GM21381 (cell line): ENCODE measurements around the gene PUM1.

Experiments
- ATAC-seq: cut with Tn5 transposase; IDR thresholded peaks from one replicate; pipeline ENCODE4 v1.9.1; 2021; ENCODE audit warnings: mild to moderate bottlenecking, moderate library complexity; ENCODE audit not compliant: unreplicated experiment

PUM1 gene

GRCh38 chr1:30908696-30909364, 156.7 kb downstream of the PUM1 start, which contains the start of gene SDC3:
TSS of gene SDC3 (minus strand) at chr1:30908758. CDS start at chr1:30908586, 172 bp downstream.
- no peak for ATAC-seq

- no peak for ATAC-seq
These were observed 157.2 kb downstream of the PUM1 start for GRCh38 chr1:30908316-30908695.

GRCh38 chr1:30907481-30908315, 157.8 kb downstream of the PUM1 start:
- ATAC-seq = no peak

DNA sequence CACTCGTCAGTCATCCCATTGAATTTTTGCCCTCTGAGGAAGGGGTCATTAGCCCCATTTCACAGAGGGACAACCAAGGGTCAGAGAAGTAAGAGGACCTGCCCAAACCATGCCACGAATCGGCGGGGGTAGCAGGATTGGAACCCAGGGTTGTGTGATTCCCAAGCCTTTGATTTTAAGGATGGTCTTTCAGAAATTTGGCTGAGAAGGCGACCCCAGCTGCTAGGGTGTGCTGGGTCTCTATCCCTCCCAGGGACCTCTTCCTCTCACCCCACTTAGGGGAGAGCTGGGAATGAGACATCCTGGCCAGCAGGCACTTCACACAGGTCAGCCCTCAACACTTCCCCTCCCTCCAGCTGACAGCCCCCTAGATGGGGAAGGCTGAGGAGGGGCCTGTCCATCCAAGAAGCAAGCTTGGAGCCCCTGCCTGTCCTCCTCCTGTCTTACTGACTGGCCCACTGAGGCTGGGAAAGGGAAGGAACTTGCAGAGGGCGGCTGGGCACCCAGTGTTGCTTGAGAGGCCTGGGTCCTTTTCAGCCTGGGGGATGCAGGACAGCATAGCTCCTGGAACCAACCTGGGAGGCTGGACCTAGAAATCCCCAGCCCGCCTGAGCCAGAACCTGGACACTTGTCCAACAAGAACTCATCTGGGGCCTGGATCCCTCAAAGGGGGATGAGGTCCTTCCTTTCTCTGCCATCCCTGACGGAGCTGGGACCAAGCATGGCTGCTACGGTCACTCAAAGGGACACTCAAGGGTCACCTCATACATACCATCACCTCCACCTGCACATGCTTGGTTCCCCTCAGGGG, 158.7 kb downstream of the PUM1 start:
- no peak for ATAC-seq

DNA sequence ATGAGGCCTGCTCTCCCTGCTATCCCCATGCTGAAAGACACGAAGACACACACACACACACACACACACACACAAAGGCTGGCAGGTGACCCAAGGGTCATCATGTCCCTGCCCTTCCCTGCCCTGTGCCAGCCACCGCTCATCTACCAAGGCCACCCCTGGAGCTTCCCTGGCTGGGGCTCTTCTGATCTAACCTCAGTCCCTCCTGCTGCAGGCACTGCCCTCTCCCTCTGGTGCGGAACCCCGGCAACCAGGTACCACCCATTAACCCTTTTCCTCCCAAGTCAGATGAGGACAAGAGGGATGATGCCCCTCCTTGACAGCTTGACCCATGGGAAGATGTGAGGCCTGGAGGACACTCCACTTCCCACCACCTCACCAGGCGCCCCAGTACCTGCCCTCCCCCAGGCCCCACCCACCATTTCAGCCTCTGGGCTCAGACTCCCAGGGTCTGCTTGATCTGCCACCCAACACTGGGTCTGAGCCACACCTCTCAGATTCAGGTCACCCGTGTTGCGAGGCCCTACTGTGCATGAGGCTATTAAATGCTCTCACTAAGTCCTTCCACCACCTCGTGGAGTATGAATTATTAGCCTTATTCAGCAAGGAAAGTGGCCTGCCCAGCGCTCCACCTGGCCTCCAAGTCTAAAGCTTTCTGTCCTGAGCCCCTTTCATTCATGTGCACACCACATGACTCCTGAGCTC, 159.4 kb downstream of the PUM1 start:
- no peak for ATAC-seq

GRCh38 chr1:30905403-30905802, 160.1 kb downstream of the PUM1 start:
- ATAC-seq = no peak

- ATAC-seq = no peak
These were observed 160.6 kb downstream of the PUM1 start for GRCh38 chr1:30904962-30905335.

DNA sequence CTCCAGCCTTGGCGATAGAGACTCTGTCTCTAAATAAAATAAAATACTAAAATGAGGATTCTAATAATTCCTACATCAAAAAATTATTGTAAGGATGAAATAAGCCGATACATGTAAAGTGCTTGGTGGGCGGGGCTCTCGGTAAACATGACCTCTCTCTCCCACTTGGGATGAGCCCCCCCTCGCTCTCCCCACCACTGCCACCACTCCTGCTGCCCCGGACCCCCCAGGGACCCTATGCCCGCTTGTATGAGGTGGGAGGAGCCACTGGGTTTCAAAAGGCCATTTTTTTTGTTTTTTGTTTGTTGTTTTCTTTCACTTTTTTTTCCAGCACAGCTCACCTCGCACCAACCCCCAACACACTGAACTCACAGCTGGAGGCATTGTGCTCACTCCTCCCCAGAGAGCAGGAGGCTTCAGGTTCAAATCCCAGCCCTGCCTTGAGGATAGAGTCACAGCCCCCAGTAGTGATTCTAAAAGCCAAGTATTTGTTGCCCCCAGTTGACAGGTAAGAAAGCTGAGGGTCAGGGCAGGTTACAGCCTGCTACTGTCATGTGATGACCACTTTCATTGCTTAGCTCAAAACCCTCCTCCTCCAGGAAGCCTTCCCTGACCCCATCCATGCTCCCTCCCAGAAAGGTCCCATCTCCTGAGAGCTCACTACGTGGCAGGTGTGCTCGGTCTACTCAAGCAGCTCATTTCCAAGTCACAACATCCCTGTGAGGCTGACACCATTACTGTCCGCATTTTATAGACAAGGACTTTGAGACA, 161.1 kb downstream of the PUM1 start:
- no peak for ATAC-seq

- no peak for ATAC-seq
These were observed 162.0 kb downstream of the PUM1 start for GRCh38 chr1:30903343-30904034.

DNA sequence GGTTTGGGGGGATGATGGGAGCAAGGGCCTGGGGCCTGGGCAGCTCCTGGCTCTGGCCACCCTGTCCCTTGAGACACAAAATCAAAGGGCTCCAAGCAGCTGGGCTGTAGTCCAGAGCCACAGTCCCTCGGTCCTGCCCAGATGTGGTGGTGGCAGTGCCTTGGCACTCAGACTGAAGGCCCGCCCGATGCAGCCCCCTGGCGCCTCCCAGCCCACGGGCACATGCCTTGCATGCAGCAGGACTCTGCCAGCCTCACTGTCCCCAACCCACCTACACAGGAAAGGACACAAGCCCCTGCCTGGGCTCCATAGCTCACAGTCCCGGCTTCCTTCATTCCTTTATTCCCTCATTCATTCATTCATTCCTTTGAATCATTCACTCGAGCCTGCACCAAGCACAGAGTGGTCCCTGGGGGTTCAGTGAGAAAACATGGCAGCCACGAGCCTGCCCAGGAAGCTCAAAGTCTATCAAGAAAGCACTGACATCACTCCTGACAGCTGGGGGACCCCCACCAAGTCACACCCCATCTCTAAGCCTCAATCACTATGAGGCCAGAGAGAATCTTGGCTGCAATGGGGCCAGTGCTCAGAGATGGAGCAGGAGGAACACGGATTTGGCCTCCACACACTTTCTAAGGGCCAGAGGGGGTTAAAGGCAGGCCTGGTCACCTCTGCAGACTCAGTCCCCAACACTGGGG, 162.8 kb downstream of the PUM1 start:
- ATAC-seq = no peak

DNA sequence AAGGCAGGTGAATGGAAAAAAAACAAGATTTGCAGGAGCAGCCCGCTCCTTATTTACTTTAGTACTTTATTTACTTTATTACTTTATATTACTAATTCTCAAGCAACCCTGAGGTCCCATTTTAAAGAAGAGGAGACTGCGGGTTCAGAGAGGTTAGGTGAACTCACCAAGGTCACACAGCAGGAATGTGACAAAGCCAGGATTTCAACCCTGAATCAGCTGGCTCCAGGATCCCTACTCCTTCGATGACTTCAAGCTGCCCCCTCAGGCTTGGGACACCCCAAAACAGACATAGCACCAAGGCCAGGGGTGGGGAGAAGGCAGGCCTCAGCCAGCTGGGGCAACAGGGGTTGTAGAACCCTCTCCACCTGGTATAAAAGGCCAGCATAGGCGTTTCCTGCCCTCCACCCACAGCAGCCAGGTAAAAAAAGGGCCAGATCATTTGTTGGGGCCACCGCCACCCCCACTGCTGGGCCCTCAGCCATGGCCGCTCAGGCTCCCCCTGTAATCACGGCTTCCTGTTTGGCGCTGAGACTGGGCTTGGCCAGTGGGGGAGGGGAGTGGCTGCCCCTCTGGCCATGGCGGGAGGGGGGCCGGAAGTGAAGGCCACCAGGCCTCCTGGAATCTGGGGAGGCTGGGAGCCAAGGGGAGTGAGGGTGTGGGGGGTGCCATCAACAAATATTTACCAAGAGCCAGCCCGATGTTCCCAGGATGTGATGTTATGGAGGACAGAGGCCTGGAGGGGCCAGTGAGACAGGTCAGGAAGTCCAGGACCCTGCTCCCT, 163.5 kb downstream of the PUM1 start:
- ATAC-seq = no peak

DNA sequence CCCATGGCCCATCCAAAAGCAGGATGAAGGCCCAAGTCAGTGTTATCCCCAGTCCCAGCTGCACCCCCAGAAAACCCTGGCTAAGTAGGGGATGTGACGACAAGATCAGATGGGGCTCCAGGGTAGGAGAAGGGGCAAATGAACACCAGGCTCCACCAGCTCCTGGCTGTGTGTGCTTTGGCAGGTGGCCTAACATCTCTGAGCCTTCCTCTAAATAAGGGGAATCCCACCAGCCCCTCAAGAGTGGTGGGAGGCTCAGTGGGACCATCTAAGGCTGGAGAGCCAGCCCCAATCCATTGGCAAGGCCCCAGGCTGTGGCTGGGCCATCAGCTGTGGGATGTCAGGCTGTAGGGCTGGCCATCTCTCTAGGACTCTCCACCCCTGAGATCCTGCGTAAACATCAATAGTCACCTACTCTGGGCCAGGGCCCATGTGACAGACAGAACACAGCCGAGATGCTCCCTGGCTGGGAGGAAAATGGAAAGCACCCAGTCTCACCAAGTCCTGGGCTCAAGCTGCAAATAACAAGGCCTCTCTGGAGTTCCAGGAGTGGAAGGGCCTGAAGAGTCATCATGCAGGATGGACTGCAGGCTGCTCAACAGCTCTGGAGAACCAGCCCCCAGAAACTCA, 164.5 kb downstream of the PUM1 start:
- no peak for ATAC-seq

DNA sequence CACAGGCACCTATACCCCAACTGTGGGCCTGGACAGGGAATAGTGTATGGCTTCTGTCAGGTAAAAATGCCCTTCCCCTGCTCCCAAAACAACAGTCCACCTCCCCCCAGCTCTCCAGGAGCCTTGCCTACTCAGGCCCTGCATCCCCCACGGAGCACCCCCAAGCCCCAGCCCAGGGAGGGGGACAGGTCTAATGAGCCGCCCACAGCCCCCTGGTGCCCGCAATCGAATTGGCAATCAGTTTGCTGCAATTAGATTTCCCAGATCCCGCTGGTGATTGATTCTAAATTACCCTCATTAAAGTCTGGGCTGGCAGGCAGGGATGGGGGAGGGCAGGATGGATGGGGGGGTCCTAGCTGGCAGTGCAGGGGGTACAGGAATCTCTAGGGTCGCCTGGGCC, 165.0 kb downstream of the PUM1 start:
- no peak for ATAC-seq

DNA sequence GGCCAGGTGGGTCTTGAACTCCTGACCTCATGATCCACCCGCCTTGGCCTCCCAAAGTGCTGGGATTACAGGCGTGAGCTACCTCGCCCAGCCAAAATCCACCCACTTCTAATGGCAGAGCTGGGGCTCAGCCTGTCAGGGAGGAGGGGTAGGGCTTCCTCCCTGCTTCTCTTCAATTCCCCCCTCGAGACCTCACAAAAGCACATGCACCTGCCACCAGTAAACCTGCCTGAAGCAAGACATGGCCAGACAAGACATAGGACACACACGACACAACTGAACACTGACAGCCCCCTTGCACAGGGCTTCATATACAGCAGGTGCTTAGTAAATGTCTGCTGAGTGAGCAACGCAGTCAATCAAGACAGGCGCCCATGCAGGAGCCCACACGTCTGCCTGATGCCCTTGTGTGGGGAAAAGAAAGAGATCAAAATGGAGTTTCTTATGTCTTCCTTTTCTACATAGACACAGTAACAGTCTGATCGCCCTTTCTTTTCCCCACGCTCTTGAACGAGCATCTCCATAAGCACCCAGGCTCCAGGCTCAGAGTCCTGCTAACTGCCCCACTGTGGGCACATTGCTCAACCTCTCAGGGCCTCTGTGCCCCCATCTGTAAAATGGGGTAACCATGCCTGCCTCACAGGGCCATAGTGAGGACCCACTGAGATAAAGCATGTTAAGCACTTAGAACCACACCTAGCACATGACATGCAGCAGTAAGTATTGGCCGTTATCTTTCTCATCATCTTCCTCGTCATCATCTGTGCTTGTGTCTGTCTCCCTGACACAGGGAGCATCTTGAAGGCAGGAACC, 165.7 kb downstream of the PUM1 start:
- no peak for ATAC-seq

DNA sequence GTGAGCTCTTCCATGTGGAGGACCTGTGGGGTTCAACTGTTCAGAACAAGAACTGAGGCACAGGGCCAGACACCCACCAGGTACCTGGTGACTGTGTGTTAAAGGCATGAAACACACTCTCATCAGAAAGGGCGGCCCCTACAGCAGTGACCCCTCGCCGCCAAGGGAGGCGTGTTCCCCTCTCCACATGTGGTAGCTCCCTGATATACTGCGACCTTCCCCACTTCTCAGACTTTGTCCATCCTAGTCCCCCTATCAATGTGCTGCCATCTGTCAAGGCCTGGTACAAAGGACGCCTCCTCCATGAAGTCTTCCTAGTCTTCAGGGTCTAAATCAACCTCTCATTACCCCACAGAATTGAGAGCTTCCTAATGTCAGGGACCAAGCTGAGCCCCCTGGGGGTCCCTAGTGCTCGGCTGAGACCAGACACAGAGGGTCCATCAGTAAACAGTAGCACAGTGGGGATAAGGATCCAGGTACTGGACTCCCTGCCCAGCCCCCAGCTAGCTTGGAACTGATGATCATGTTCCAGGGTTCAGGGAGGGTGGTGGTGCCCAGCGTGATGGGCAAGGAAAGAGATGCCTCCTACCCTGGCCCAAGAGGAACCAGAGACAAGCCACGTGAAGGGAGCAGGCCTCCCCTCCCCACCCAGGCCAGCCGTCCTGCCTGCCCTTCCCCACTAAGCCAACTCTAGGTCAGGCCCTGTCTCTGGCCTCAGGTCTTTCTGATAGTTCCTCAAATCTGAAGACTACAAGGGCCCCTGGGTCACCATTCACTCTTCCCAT, 167.3 kb downstream of the PUM1 start:
- no peak for ATAC-seq

DNA sequence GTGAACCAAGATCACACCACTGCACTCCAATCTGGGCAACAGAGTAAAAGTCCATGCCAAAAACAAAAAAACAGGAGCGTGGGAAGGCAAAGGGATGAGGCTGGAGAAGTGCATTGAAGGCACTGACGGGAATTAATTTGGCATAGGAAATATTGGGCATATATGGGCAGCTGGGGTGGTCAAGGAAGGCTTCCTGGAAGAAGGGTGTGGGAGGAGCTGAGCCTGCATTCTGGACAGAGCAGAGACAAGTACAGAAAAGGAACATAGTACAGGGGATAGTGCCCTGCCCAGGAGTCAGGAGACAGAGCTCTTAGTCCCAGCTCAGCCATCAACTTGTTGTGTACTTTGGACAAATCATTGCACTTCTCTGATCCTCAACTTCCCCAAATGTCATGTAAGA, 168.6 kb downstream of the PUM1 start:
- ATAC-seq = no peak
